ENCODE data around the gene SYNGR3. TPM values are rescaled to one million over a fixed set of nuclear protein-coding genes. Genes with fewer than 3 reads are reported as not detected.

The SYNGR3 gene
- total RNA-seq, 1 donor from 2014 or later, result 6.0 TPM

DNA sequence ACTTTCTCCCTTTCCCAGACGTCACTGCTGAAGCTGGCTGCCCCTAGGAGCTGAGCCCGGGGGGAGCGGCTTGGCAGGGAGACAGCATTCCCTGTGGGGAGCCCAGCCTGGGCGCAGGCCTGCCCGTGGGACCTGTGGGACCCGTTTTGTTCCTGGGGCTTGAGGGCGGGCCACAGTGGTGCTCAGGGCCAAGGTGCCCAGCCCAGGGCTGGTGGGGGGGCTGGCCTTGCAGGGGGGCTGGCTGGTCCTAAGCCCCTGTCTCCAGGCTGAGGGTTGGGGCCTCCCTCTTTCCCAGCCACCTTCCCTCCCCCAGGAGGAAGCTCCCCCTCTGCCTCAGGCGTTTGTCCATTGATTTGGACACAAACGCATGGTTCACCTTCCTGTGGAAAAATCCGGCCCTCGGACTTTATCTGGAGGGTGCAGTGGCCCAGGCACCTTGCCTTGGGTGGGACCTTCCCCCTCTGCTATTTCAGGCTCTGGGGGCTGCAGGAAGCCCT, 41.4 kb downstream of the SYNGR3 start:
- TF ChIP-seq, protein P1, sequence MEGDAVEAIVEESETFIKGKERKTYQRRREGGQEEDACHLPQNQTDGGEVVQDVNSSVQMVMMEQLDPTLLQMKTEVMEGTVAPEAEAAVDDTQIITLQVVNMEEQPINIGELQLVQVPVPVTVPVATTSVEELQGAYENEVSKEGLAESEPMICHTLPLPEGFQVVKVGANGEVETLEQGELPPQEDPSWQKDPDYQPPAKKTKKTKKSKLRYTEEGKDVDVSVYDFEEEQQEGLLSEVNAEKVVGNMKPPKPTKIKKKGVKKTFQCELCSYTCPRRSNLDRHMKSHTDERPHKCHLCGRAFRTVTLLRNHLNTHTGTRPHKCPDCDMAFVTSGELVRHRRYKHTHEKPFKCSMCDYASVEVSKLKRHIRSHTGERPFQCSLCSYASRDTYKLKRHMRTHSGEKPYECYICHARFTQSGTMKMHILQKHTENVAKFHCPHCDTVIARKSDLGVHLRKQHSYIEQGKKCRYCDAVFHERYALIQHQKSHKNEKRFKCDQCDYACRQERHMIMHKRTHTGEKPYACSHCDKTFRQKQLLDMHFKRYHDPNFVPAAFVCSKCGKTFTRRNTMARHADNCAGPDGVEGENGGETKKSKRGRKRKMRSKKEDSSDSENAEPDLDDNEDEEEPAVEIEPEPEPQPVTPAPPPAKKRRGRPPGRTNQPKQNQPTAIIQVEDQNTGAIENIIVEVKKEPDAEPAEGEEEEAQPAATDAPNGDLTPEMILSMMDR (IDR thresholded peaks at IDR 0.05; ENCODE audit: insufficient read depth, low read depth, low read length), result no peak
- no peak for TF ChIP-seq EZH2 (IDR thresholded peaks at IDR 0.05; ENCODE audit: insufficient read depth, low read length)
- Mint-ChIP-seq H3K27me3 (ENCODE audit: low read depth, unreplicated experiment) (no peaks in the 10 kb centered on the region), H3K27ac (ENCODE audit: unreplicated experiment) (no peak overlapping the region), H3K9me3 (ENCODE audit: unreplicated experiment) (no peaks in the 10 kb centered on the region), H3K36me3 (ENCODE audit: low read depth, unreplicated experiment) (no peaks in the 10 kb centered on the region), H3K4me3 (ENCODE audit: unreplicated experiment) (no peak overlapping the region), H3K4me1 (ENCODE audit: low read depth, unreplicated experiment) (peaks cover 18% of the 10 kb centered on the region)
- FAIRE-seq (no peak), DNase-seq (ENCODE audit: low read depth) (no peak)
- H3K9me3 ChIP-seq (ENCODE audit: insufficient read depth, low read depth, low read length), result no peaks in the 10 kb centered on the region
- no peak overlapping the region for H2AFZ ChIP-seq (ENCODE audit: low read depth, low read length)
- H3K4me1 ChIP-seq (ENCODE audit: insufficient read depth, low read length), result peaks cover 49% of the 10 kb centered on the region
- H4K20me1 ChIP-seq (ENCODE audit: insufficient read depth, low read length), result peaks cover 24% of the 10 kb centered on the region
- no peaks in the 10 kb centered on the region for H3K27me3 ChIP-seq (ENCODE audit: insufficient read depth, low read length)
- peaks cover 55% of the 10 kb centered on the region for H3K79me2 ChIP-seq (ENCODE audit: insufficient read depth, low read length)
- no peak overlapping the region for H3K4me2 ChIP-seq (ENCODE audit: low read length)
- H3K4me3 ChIP-seq (ENCODE audit: insufficient read depth, low read depth, low read length), result no peak overlapping the region
- H3K36me3 ChIP-seq (ENCODE audit: insufficient read depth, low read length), result no peaks in the 10 kb centered on the region
- H3K9ac ChIP-seq (ENCODE audit: low read length), result no peak overlapping the region
- no peak overlapping the region for H3K27ac ChIP-seq (ENCODE audit: low read depth, low read length)

DNA sequence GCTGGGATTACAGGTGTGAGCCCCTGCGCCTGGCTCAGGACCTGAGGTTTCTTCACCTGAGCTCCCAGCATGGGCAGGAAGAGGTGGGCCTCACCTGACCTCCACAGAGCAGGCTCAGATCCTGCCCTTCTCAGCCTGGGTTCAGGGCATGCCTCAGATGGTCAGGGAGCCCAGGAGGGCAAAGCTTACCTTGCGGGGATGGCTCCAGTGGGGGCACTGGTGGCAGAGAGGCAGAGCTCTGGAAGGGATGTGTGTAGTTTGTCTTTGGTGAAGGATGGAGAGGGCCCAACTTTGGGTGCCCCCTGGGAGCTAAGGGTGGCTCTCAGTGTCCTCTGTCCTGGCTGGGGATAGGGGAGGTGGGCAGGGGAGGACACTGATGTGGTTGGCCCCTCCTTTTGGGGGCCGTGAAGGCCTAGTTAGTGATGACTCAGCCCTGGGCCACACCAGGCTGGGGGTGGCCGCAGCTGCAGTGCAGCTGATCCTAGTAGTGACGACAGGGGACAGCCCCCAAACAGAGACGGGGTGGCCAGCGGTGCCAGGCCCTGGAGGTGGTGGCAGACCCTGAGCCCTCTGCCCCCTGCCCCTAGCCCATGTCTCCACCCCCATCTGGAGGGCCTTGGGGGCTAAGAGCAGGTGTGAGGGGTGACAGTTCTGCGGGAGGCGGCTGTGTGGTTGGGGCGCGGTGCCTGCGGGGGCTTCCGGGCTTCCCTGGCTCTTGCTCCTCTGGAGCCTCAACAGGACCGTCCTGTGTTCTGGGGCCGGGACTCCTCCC, 42.7 kb downstream of the SYNGR3 start:
- H3K4me3 ChIP-seq (ENCODE audit: insufficient read depth, low read depth, low read length), result no peak overlapping the region
- Mint-ChIP-seq H3K27me3 (ENCODE audit: low read depth, unreplicated experiment) (no peaks in the 10 kb centered on the region), H3K9me3 (ENCODE audit: unreplicated experiment) (no peaks in the 10 kb centered on the region), H3K36me3 (ENCODE audit: low read depth, unreplicated experiment) (no peaks in the 10 kb centered on the region), H3K27ac (ENCODE audit: unreplicated experiment) (no peak overlapping the region), H3K4me1 (ENCODE audit: low read depth, unreplicated experiment) (peaks cover 18% of the 10 kb centered on the region), H3K4me3 (ENCODE audit: unreplicated experiment) (peak overlapping the region; percentile 62)
- no peaks in the 10 kb centered on the region for H3K27me3 ChIP-seq (ENCODE audit: insufficient read depth, low read length)
- H3K36me3 ChIP-seq (ENCODE audit: insufficient read depth, low read length), result no peaks in the 10 kb centered on the region
- no peaks in the 10 kb centered on the region for H3K9me3 ChIP-seq (ENCODE audit: insufficient read depth, low read depth, low read length)
- peaks cover 66% of the 10 kb centered on the region for H3K79me2 ChIP-seq (ENCODE audit: insufficient read depth, low read length)
- H3K9ac ChIP-seq (ENCODE audit: low read length), result peak overlapping the region; percentile 89
- TF ChIP-seq, protein P1 (IDR thresholded peaks at IDR 0.05; ENCODE audit: insufficient read depth, low read depth, low read length), result no peak
- TF ChIP-seq EZH2 (IDR thresholded peaks at IDR 0.05; ENCODE audit: insufficient read depth, low read length), result no peak
- H3K27ac ChIP-seq (ENCODE audit: low read depth, low read length), result peak overlapping the region; percentile 95
- H2AFZ ChIP-seq (ENCODE audit: low read depth, low read length), result no peak overlapping the region
- H3K4me1 ChIP-seq (ENCODE audit: insufficient read depth, low read length), result peaks cover 53% of the 10 kb centered on the region
- H3K4me2 ChIP-seq (ENCODE audit: low read length), result peak overlapping the region; percentile 99
- FAIRE-seq (no peak), DNase-seq (ENCODE audit: low read depth) (peak; percentile 27)
- peaks cover 25% of the 10 kb centered on the region for H4K20me1 ChIP-seq (ENCODE audit: insufficient read depth, low read length)
